Measurements from ENCODE around the gene SETBP1. TPM values are rescaled to one million over a fixed set of nuclear protein-coding genes. Genes with fewer than 3 reads are reported as not detected.

SETBP1 gene
- total RNA-seq, 3 donors from 2014 or later: 15.0 to 97.2 (median 17.8) TPM

GRCh38 chr18:44949967-44950366, 269.3 kb downstream of the SETBP1 start:
- DNase-seq (no peak), ATAC-seq (no peak)
- Histone ChIP-seq H3K4me3 (no peak overlapping the region), H3K9me3 (no peaks in the 10 kb centered on the region), H3K4me1 (ENCODE audit: low read depth) (no peaks in the 10 kb centered on the region), H3K36me3 (ENCODE audit: low read depth) (no peaks in the 10 kb centered on the region)
- intact Hi-C loops (cut with DNase I, micrococcal nuclease): no loop called here
- no peak for TF ChIP-seq CTCF (IDR thresholded peaks at IDR 0.05)

GRCh38 chr18:44950685-44951195, 270.1 kb downstream of the SETBP1 start:
- ATAC-seq: no peak
- intact Hi-C loops (cut with DNase I, micrococcal nuclease): no loop called here
- H3K36me3 ChIP-seq (ENCODE audit: low read depth): no peaks in the 10 kb centered on the region

GRCh38 chr18:44951748-44952147, 271.1 kb downstream of the SETBP1 start:
- Histone ChIP-seq H3K4me1 (ENCODE audit: low read depth) (no peaks in the 10 kb centered on the region), H3K9me3 (no peaks in the 10 kb centered on the region), H3K4me3 (no peak overlapping the region), H3K36me3 (ENCODE audit: low read depth) (no peaks in the 10 kb centered on the region)
- ATAC-seq: no peak
- intact Hi-C loops (cut with DNase I, micrococcal nuclease): no loop called here
- TF ChIP-seq CTCF (IDR thresholded peaks at IDR 0.05): no peak
- DNase-seq: no peak

More at GRCh38 chr18:44950685-44951195, 270.1 kb downstream of the SETBP1 start:
- Histone ChIP-seq H3K4me3 (no peak overlapping the region), H3K4me1 (ENCODE audit: low read depth) (no peaks in the 10 kb centered on the region), H3K9me3 (no peaks in the 10 kb centered on the region)
- TF ChIP-seq CTCF (IDR thresholded peaks at IDR 0.05): no peak
- no peak for DNase-seq

- H3K4me3 ChIP-seq: no peak overlapping the region
- no peaks in the 10 kb centered on the region for H3K9me3 ChIP-seq
- no peaks in the 10 kb centered on the region for H3K4me1 ChIP-seq (ENCODE audit: low read depth)
- no peak for TF ChIP-seq CTCF (IDR thresholded peaks at IDR 0.05)
- ATAC-seq: no peak
- no peaks in the 10 kb centered on the region for H3K36me3 ChIP-seq (ENCODE audit: low read depth)
- intact Hi-C loops (cut with DNase I, micrococcal nuclease): no loop called here
- no peak for DNase-seq
Measured at GRCh38 chr18:44954257-44954656, 273.6 kb downstream of the SETBP1 start.

- H3K4me1 ChIP-seq (ENCODE audit: low read depth): peaks cover 3% of the 10 kb centered on the region
- H3K4me3 ChIP-seq: no peak overlapping the region
- TF ChIP-seq CTCF (IDR thresholded peaks at IDR 0.05): no peak
- DNase-seq: no peak
- ATAC-seq: no peak
- intact Hi-C loops (cut with DNase I, micrococcal nuclease): no loop called here
- no peaks in the 10 kb centered on the region for H3K9me3 ChIP-seq
- H3K36me3 ChIP-seq (ENCODE audit: low read depth): no peaks in the 10 kb centered on the region
Measured at GRCh38 chr18:44955825-44956224, 275.1 kb downstream of the SETBP1 start.

GRCh38 chr18:44957025-44957424, 276.3 kb downstream of the SETBP1 start:
- intact Hi-C loops (cut with DNase I, micrococcal nuclease): no loop called here
- H3K4me3 ChIP-seq: no peak overlapping the region
- no peak for TF ChIP-seq CTCF (IDR thresholded peaks at IDR 0.05)
- no peaks in the 10 kb centered on the region for H3K9me3 ChIP-seq
- ATAC-seq (no peak), DNase-seq (no peak)
- H3K4me1 ChIP-seq (ENCODE audit: low read depth): peaks cover 3% of the 10 kb centered on the region
- H3K36me3 ChIP-seq (ENCODE audit: low read depth): no peaks in the 10 kb centered on the region

All from mucosa of descending colon (tissue), 3 donors.